ENCODE measurements around the gene C17orf67. TPM values are rescaled to one million over a fixed set of nuclear protein-coding genes. Genes with fewer than 3 reads are reported as not detected.

Gene C17orf67
- polyA plus RNA-seq, 1 donor from 2014 or later, result 0.15 TPM

DNA sequence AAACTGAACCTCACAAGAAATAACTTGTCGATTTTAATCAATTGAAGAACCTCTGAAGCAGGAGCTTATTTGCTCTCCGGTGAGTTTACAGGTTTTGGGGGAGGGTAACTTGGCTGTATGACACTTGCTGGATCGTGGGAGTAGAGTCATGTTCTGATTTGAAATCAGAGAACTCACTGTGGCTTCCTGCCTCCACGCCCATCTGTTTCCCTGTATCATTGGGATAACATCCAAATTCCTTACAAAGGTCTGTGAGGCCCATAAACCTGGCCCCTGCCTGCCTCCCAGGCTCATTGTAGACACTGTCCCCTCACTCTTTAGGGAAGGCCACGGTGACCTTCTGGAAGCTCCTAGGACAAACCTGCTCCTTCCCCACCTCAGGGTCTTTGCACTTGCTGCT, 48.3 kb downstream of the C17orf67 start:
- TF ChIP-seq SMC3 (conservative IDR thresholded peaks at IDR 0.05; ENCODE audit: poor library complexity), result no peak
- TF ChIP-seq RAD21 (conservative IDR thresholded peaks at IDR 0.05), result no peak
- no peak for TF ChIP-seq TAF1 (IDR thresholded peaks at IDR 0.05; ENCODE audit: low read depth)
- TF ChIP-seq EZH2 (IDR thresholded peaks at IDR 0.05; ENCODE audit: borderline replicate concordance, insufficient read depth, low read length, poor library complexity, severe bottlenecking), result no peak
- TF ChIP-seq CTCF (IDR thresholded peaks at IDR 0.05; ENCODE audit: poor library complexity, severe bottlenecking), result no peak
- TF ChIP-seq POLR2AphosphoS5 (IDR thresholded peaks at IDR 0.05), result no peak
- no peak for TF ChIP-seq MXI1 (conservative IDR thresholded peaks at IDR 0.05; ENCODE audit: poor library complexity, severe bottlenecking)
- TF ChIP-seq EP300 (conservative IDR thresholded peaks at IDR 0.05; ENCODE audit: poor library complexity, severe bottlenecking), result no peak
- no peak for TF ChIP-seq REST (IDR thresholded peaks at IDR 0.05; ENCODE audit: borderline replicate concordance)
- no peak overlapping the region for H3K9ac ChIP-seq (ENCODE audit: low read length)
- no peak overlapping the region for H3K4me2 ChIP-seq (ENCODE audit: low read length)
- H3K9me2 ChIP-seq (ENCODE audit: insufficient read depth, low read length), result no peaks in the 10 kb centered on the region
- H3K9me3 ChIP-seq (ENCODE audit: low read length), result no peaks in the 10 kb centered on the region
- no peaks in the 10 kb centered on the region for H3K79me2 ChIP-seq (replicated peaks; ENCODE audit: insufficient read depth, low read length)
- H3F3A ChIP-seq (ENCODE audit: insufficient read depth, low read length, poor library complexity, severe bottlenecking), result no peaks in the 10 kb centered on the region
- no peaks in the 10 kb centered on the region for H3K36me3 ChIP-seq (ENCODE audit: insufficient read depth, low read length)
- no peaks in the 10 kb centered on the region for H3K27me3 ChIP-seq (ENCODE audit: insufficient read depth, low read depth, low read length)
- no peak overlapping the region for H3K4me3 ChIP-seq (ENCODE audit: low read length)
- no peaks in the 10 kb centered on the region for H4K20me1 ChIP-seq (ENCODE audit: insufficient read depth)
- H3K27ac ChIP-seq (ENCODE audit: low read length), result no peak overlapping the region
- H2AFZ ChIP-seq (ENCODE audit: low read depth, low read length), result no peak overlapping the region

DNA sequence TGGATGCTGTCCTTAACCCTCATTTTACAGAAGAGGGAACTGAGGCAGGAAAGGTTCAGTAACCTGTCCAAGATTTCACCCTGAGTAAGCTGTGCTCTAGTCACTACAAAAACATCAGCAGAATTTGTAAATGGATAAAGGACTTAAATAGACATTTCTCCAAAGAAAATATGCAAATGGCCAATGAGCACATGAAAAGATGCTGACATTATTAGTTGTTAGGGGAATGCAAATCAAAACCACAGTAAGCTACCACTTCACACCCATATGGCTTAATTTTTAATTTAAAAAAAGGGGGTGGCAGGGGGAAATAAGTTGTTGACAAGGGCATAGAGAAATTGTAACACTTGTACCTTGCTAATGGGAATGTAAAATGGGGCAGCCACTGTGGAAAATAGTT, 51.4 kb downstream of the C17orf67 start:
- Histone ChIP-seq H3K27ac (ENCODE audit: low read length) (no peak overlapping the region), H4K20me1 (ENCODE audit: insufficient read depth) (no peaks in the 10 kb centered on the region), H3K9me2 (ENCODE audit: insufficient read depth, low read length) (no peaks in the 10 kb centered on the region), H3K9ac (ENCODE audit: low read length) (no peak overlapping the region), H3K4me3 (ENCODE audit: low read length) (no peak overlapping the region), H3K9me3 (ENCODE audit: low read length) (no peaks in the 10 kb centered on the region), H2AFZ (ENCODE audit: low read depth, low read length) (no peak overlapping the region), H3K4me2 (ENCODE audit: low read length) (no peak overlapping the region), H3K36me3 (ENCODE audit: insufficient read depth, low read length) (no peaks in the 10 kb centered on the region), H3F3A (ENCODE audit: insufficient read depth, low read length, poor library complexity, severe bottlenecking) (no peaks in the 10 kb centered on the region), H3K79me2 (replicated peaks; ENCODE audit: insufficient read depth, low read length) (no peaks in the 10 kb centered on the region), H3K27me3 (ENCODE audit: insufficient read depth, low read depth, low read length) (peaks cover 3% of the 10 kb centered on the region)
- no peak for TF ChIP-seq POLR2AphosphoS5 (IDR thresholded peaks at IDR 0.05)
- TF ChIP-seq REST (IDR thresholded peaks at IDR 0.05; ENCODE audit: borderline replicate concordance), result no peak
- no peak for TF ChIP-seq SMC3 (conservative IDR thresholded peaks at IDR 0.05; ENCODE audit: poor library complexity)
- no peak for TF ChIP-seq RAD21 (conservative IDR thresholded peaks at IDR 0.05)
- TF ChIP-seq EP300 (conservative IDR thresholded peaks at IDR 0.05; ENCODE audit: poor library complexity, severe bottlenecking), result no peak
- TF ChIP-seq EZH2 (IDR thresholded peaks at IDR 0.05; ENCODE audit: borderline replicate concordance, insufficient read depth, low read length, poor library complexity, severe bottlenecking), result no peak
- TF ChIP-seq CTCF (IDR thresholded peaks at IDR 0.05; ENCODE audit: poor library complexity, severe bottlenecking), result no peak
- TF ChIP-seq MXI1 (conservative IDR thresholded peaks at IDR 0.05; ENCODE audit: poor library complexity, severe bottlenecking), result no peak
- TF ChIP-seq TAF1 (IDR thresholded peaks at IDR 0.05; ENCODE audit: low read depth), result no peak

Data from neural cell (in vitro differentiated cells).